GM21423 (cell line): ENCODE data around the gene PTH1R.
"Not testable (repeated sequence)": the region's sequence is repeated elsewhere in the genome, so short reads cannot be mapped to it uniquely, and the experiment has no call there.

Experiments
- ATAC-seq: cut with Tn5 transposase; IDR thresholded peaks from one replicate; pipeline ENCODE4 v1.9.1; 2021; ENCODE audit warnings: mild to moderate bottlenecking, moderate library complexity; ENCODE audit not compliant: unreplicated experiment

PTH1R gene

DNA sequence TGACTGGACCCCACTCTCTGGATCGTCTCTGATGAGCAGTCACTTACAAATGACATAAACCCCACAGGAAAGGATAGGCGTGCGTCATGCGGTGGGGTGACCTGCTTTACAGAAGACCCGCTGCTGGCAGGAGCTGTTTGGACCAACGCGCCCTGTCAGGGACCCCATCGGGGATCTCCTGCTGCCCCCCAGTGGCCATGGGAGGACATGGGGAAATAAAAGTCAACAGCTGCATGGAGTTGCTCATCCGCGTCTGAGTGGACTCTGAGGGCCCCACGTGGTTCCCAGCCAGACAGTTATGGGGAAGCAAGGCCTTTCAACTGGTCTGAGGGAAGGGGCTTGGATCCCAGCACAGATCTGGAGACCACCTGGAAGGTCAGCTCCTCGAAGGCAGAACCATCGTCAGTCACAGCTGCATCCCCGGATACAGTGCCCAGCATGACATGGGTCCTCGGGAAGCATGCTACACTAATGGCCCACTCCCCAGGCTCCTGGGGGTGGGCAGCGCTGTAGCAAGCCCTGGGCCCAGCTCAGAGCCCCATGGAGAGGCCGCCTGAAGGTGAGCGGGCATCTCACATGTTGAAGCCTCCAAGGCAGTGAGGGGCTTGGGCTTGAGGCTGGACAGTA, 32.1 kb downstream of the PTH1R start:
- ATAC-seq = no peak

- ATAC-seq = no peak
These were observed 32.7 kb downstream of the PTH1R start for GRCh38 chr3:46910166-46910760.

- ATAC-seq = not testable (repeated sequence)
These were observed 33.4 kb downstream of the PTH1R start for GRCh38 chr3:46910914-46911313.

GRCh38 chr3:46912986-46913385, 35.5 kb downstream of the PTH1R start:
- no peak for ATAC-seq

DNA sequence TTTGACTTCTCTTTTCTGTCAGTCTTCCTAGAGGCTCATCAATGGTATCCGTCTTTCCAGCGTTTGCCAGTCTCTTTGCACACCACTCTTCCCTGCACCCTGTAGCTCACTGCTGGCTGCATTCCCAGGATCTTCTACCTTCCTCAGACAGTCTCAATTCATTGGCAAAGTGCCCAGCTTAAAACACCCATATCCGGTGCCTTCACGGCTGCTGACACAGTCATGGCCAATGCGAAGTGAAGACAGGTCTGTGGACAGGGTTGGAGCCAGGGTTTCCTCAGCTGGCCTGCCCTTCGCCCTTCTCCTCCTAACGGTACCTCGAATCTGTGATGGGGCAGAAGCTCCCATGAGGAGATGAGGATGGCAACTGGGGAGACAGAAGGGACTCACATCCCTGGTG, 36.1 kb downstream of the PTH1R start:
- no peak for ATAC-seq

GRCh38 chr3:46914849-46915248, 37.3 kb downstream of the PTH1R start:
- no peak for ATAC-seq

DNA sequence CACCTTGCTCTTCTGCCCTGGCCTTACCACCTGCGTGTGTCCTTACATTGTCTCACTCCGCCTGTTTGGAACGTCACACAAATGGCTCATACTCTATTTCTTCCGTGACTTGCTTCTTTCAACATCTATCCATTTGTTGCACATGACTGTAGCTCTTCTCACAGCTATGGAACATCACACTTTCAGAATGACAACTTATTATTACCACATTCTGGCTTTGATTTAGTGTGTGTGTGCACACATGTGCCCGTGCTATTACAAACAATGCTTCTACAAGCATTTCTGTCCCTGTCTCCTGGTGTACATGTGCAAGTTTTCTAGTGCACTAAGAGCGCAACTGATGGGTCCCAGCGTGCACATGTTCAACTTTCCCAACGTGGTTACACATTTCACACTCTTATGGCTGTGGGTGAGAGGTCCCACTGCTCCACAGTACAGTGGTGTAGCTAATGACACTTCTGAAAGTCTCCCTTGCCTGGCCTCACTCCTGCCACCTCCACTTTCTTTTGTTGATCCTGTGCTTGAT, 37.8 kb downstream of the PTH1R start:
- no peak for ATAC-seq

GRCh38 chr3:46916278-46916677, 38.8 kb downstream of the PTH1R start:
- no peak for ATAC-seq

- ATAC-seq = no peak
These were observed 39.3 kb downstream of the PTH1R start for GRCh38 chr3:46916799-46917198.

DNA sequence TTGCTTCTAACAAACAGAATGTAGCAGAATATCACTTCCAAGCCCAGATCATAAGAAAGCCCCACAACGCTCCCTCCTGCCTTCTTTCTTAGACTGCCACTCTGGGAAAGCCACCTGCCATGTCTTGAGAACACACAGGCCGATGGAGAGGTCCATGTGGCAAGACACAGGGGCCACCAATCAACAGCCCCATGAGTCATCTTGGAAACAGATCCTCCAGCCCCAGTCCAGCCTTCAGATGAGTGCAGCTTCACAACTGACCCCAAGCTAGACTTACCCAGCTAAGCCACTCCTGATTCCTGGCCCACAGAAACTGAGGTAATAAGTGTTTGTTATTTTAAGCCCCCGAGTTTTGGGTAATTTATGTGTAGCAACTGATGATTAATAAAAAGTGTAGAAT, 39.7 kb downstream of the PTH1R start:
- ATAC-seq = no peak

DNA sequence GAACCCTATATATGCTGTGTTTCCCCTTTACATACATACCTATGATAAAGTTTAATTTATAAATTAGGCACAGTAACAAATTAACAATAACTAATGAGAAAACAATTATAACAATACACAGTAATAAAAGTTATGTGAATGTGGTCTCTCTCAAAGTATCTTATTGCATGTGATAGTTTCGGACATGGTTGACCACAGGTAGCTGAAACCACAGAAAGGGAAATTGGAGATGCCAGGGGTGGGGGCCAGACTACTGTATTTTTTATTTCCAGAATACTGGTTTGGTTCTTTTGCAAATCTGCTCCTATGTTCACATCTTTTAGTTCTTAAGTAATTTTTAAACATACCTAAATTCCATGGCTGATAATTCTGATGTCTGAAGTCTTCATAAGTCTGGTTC, 40.7 kb downstream of the PTH1R start:
- no peak for ATAC-seq

GRCh38 chr3:46918634-46919033, 41.1 kb downstream of the PTH1R start:
- ATAC-seq = no peak

DNA sequence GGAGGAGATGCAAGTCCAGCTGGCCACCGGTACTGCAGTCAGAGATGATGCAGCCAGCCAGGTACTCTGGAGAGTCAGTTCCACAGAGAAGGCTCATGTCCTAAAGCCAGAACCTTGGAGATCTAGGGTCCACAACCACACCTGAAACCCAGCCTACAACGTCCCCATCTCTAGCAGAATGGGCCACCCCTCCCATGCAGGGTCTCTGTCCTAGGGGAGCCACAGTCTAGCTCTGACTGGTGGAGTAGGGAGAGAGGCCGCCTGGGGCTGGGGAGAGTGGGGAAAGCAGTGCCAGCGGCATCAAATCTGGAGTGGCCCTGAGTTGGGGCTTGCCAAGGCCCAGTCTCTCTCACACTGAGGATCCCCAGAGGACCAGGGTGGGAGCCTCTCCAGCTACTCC, 43.5 kb downstream of the PTH1R start:
- no peak for ATAC-seq

DNA sequence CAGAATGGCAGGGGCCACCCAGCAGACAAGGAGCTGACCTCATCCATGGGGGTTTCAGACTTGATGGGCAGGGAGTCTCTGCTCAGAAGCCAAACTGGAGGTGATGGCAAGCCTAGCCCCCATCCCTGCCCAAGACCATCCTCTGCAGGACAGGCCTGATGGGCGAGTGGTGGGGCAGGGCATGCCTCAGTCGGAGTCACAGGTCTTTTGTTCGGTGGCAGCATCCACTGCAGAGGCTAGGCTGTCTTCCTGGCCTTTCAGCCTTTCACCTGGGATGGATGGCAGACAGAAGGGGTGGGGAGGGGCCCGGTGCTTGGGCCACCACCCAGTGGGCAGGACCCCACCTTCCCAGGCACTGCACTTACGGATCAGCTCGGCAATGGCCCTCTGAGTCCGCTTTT, 44.4 kb downstream of the PTH1R start:
- no peak for ATAC-seq

GRCh38 chr3:46922426-46922825, 44.9 kb downstream of the PTH1R start:
- ATAC-seq = no peak

- no peak for ATAC-seq
These were observed 45.5 kb downstream of the PTH1R start for GRCh38 chr3:46922871-46923558.

DNA sequence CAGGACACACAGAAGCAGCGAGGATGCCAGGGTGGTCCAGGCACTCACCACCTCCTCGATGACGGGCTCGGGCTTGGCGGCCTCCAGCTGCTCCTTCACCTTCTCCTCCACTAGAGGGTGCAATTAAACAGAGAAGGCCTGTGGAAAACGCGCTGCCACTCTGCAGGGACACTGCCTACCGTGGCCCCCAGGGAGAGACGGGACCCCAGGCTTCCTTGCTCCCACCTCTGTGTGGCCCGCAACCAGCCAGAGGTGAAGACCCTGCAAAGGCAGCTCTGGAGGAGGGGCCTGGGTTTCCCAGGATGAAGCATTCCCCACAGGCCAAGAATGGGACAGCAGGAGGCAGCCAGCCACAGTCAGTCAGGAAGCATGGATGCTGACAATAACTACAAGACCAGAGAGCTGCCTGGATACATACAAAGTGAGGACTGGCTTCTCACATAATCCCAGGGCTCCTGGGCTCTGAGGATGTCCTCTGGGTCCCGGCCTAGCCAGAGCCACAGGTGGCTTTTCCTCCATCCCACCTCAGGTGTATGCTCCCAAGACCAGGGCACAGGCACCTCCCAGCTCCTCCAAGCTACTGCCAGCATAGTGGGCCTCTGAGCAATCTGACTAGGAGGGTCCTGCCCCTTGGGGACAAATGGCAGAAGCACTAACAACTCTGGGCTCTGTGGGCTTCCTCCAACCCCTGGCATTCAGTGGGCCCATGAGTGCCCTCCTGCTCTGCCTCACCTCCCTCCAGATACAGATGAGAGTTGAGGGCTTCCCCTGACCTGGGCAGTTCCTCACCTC, 46.2 kb downstream of the PTH1R start:
- no peak for ATAC-seq

- ATAC-seq = no peak
These were observed 47.5 kb downstream of the PTH1R start for GRCh38 chr3:46924921-46925584.

GRCh38 chr3:46925585-46925934, 48.0 kb downstream of the PTH1R start:
- ATAC-seq = no peak

DNA sequence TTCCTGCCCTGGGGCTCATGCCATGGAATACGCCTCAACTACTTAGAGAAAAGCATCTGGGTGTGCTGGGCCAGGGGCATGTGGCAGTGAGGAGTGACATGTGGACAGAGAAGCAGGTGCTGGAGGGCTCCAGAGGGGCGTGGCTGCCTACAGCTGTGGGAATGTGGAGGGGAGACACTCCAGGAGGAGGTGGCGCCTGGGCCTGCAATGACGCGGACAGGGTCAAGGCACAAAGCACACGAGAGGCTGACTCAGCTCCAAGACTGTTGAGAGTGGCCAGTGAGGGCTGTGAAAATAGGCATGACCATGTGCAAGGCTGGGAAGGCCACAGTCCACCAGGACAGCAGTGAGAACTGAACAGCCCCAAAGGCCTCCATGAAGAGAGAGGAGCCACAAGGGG, 48.5 kb downstream of the PTH1R start:
- no peak for ATAC-seq

DNA sequence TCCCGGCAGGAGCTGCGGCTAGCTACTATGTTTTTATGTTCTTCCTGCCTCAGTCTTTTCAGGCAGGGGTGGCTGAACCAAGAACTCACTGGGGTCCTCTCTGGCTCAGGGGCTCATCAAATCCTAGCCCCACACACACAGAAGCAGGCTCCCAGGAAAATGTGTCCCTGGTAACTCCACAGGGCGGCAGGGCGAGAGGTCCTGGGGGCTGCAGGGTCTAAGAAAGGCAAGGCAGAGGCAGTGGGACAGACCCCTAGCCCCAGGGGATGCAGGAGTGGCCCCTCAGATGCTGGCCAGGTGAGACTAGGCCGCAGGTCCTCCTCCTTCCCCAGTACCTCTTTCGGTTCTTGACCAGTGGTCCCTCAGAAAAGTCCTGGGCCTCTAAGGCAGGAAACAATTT, 48.9 kb downstream of the PTH1R start:
- ATAC-seq = no peak
